Peyer's patch (tissue), 4 donors: ENCODE data around the gene ATP11C.

Experiments
- POLR2A ChIP-seq, 2 donors: fragments of 450-650 bp; IDR thresholded peaks; one replicate each; pipeline ENCODE4 v1.5.1; 2017; ENCODE audit warnings: antibody characterized with exemption in 2 of 2, mild to moderate bottlenecking in 2 of 2, moderate library complexity in 2 of 2
- TF ChIP-seq, protein P1 (sequence below), 6 experiments: fragments of 450-650 bp in 4 of 6; fragments of 200-600 bp in 2 of 6; sonication (generic) in 1 of 6; IDR thresholded peaks; one replicate each; pipeline ENCODE4 v1.5.1; 2017 to 2019; ENCODE audit warnings: antibody characterized with exemption in 6 of 6, mild to moderate bottlenecking in 3 of 6, moderate library complexity in 1 of 6

DNA sequence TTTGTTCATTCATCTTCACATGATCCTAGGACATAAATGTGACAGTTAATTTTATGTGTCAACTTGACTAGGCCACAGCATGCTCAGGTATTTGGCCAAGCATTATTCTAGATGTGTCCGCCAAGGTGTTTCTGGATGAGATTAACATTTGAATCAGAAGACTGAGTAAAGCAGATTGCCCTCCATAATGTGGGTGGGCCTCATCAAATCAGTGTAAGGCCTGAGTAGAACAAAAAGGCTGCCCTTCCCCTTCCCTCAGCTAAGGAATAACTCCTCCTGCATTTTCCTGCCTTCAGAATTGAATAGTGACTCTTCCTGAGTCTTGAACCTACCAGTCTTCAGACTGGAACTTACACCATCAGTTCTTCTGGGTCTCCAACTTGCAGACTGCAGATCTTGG is 18.4 kb downstream of the ATP11C start:
- TF ChIP-seq, protein P1, sequence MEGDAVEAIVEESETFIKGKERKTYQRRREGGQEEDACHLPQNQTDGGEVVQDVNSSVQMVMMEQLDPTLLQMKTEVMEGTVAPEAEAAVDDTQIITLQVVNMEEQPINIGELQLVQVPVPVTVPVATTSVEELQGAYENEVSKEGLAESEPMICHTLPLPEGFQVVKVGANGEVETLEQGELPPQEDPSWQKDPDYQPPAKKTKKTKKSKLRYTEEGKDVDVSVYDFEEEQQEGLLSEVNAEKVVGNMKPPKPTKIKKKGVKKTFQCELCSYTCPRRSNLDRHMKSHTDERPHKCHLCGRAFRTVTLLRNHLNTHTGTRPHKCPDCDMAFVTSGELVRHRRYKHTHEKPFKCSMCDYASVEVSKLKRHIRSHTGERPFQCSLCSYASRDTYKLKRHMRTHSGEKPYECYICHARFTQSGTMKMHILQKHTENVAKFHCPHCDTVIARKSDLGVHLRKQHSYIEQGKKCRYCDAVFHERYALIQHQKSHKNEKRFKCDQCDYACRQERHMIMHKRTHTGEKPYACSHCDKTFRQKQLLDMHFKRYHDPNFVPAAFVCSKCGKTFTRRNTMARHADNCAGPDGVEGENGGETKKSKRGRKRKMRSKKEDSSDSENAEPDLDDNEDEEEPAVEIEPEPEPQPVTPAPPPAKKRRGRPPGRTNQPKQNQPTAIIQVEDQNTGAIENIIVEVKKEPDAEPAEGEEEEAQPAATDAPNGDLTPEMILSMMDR (IDR thresholded peaks at IDR 0.05), result no peak
- TF ChIP-seq POLR2A (IDR thresholded peaks at IDR 0.05), result no peak
